Sciatic nerve (tissue), 2 donors: ENCODE data around the gene KATNAL2. TPM values are rescaled to one million over a fixed set of nuclear protein-coding genes. Genes with fewer than 3 reads are reported as not detected.
A peak's percentile ranks its signal among the peaks of the same experiment; 100 is the strongest.

ENCODE experiments used
- ATAC-seq: fragments of 200-7000 bp; cut with Tn5 transposase; one replicate; pipeline ENCODE4 v1.9.1; 2020; ENCODE audit warnings: mild to moderate bottlenecking, moderate library complexity
- DNase-seq: peaks from one replicate; pipeline ENCODE4 v3.0.0-alpha.2; 2020; ENCODE audit warnings: low spot score
- intact Hi-C: fragments of 100-400 bp; cut with DNase I; formaldehyde crosslinking; loops from one replicate; pipeline ENCODE4 v1.14.2; 2022
- total RNA-seq: library from RNA; stranded (reverse); fragmentation: NEBNext Ultra II Directional; extraction: Animal tissue kit (Norgen Biotek cat#: 25700); gene quantifications from one replicate; pipeline ENCODE4 v1.2.1, GENCODE V29; 2021
- donor health status: DM: no; HTN: no; CAD: no.
- donor health status: DM: no; HTN: no; CAD: no.

Gene KATNAL2
- total RNA-seq, 1 donor from 2014 or later: 5.6 TPM

- intact Hi-C loops: no loop called here
- DNase-seq (no peak), ATAC-seq (no peak)
Observed at GRCh38 chr18:47087676-47088075, 170.3 kb downstream of the KATNAL2 start.

- DNase-seq: no peak
- no peak for ATAC-seq
- intact Hi-C loops: no loop called here
Observed at GRCh38 chr18:47095810-47096209, 178.4 kb downstream of the KATNAL2 start.

- intact Hi-C loops: no loop called here
- DNase-seq (peak; percentile 66), ATAC-seq (peak; percentile 65)
Observed at GRCh38 chr18:47100212-47100831, 182.9 kb downstream of the KATNAL2 start.

GRCh38 chr18:47108373-47108772 is 191.0 kb downstream of the KATNAL2 start:
- no peak for ATAC-seq
- intact Hi-C loops: no loop called here
- no peak for DNase-seq

- ATAC-seq: no peak
- DNase-seq: no peak
- intact Hi-C loops: no loop called here
Observed at GRCh38 chr18:47108998-47109405, 191.6 kb downstream of the KATNAL2 start.

GRCh38 chr18:47109720-47110119 is 192.3 kb downstream of the KATNAL2 start:
- DNase-seq: no peak
- ATAC-seq: no peak
- intact Hi-C loops: no loop called here

GRCh38 chr18:47110492-47111274 is 193.3 kb downstream of the KATNAL2 start:
- DNase-seq (no peak), ATAC-seq (no peak)
- intact Hi-C loops: no loop called here

GRCh38 chr18:47113796-47114540 is 196.6 kb downstream of the KATNAL2 start:
- intact Hi-C loops: no loop called here
- ATAC-seq (no peak), DNase-seq (no peak)

- no peak for DNase-seq
- intact Hi-C loops: no loop called here
- ATAC-seq: no peak
Observed at GRCh38 chr18:47115205-47115604, 197.8 kb downstream of the KATNAL2 start.

- DNase-seq (no peak), ATAC-seq (no peak)
- intact Hi-C loops: no loop called here
Observed at GRCh38 chr18:47118981-47119380, 201.6 kb downstream of the KATNAL2 start.

- ATAC-seq: no peak
Observed at GRCh38 chr18:47120428-47120827, 203.0 kb downstream of the KATNAL2 start.

GRCh38 chr18:47121146-47121545 is 203.7 kb downstream of the KATNAL2 start:
- no peak for DNase-seq
- ATAC-seq: no peak
- intact Hi-C loops: no loop called here

More at GRCh38 chr18:47120428-47120827, 203.0 kb downstream of the KATNAL2 start:
- intact Hi-C loops: no loop called here
- no peak for DNase-seq

GRCh38 chr18:47141289-47141688 is 223.9 kb downstream of the KATNAL2 start:
- ATAC-seq (no peak), DNase-seq (no peak)
- intact Hi-C loops: no loop called here

- intact Hi-C loops: no loop called here
- DNase-seq: no peak
- no peak for ATAC-seq
Observed at GRCh38 chr18:47143153-47143552, 225.8 kb downstream of the KATNAL2 start.

- ATAC-seq (no peak), DNase-seq (no peak)
- intact Hi-C loops: no loop called here
Observed at GRCh38 chr18:47143899-47144485, 226.6 kb downstream of the KATNAL2 start.

- intact Hi-C loops: no loop called here
- ATAC-seq (no peak), DNase-seq (no peak)
Observed at GRCh38 chr18:47146206-47146605, 228.8 kb downstream of the KATNAL2 start.

GRCh38 chr18:47149457-47150028 is 232.1 kb downstream of the KATNAL2 start:
- ATAC-seq (peak; percentile 14), DNase-seq (no peak)
- intact Hi-C loops: loop anchor here (5.0 kb wide), 1 partner anchor 978 kb away; no protein-coding TSS in a partner anchor

- intact Hi-C loops: loop anchor here (5.0 kb wide), 1 partner anchor 977 kb away; no protein-coding TSS in a partner anchor
Observed at GRCh38 chr18:47150029-47150823, 232.8 kb downstream of the KATNAL2 start, which contains the start of gene HDHD2. Gene HDHD2 (minus strand): TSS chr18:47150500. CDS start chr18:47136439, 14,061 bp downstream.

More at GRCh38 chr18:47150029-47150823, 232.8 kb downstream of the KATNAL2 start, which contains the start of gene HDHD2:
- DNase-seq: peak; percentile 91
- ATAC-seq: peak; percentile 98
